Pancreas (tissue), 10 donors: Measurements from ENCODE around the gene DGUOK. TPM values are rescaled to one million over a fixed set of nuclear protein-coding genes. Genes with fewer than 3 reads are reported as not detected.

ENCODE experiments used
- ATAC-seq, 4 donors: fragments of 200-7000 bp; cut with Tn5 transposase; one replicate each; pipeline versions ENCODE4 v1.8.0 to v1.9.1; 2020; ENCODE audit warnings: mild to moderate bottlenecking in 4 of 4, moderate library complexity in 4 of 4
- DNase-seq, 6 donors: peaks; one replicate each; pipeline ENCODE4 v3.0.0-alpha.2; 2020
- FAIRE-seq: peaks from 2 replicates; lab custom pipeline; 2012; peaks lifted over from hg19 to GRCh38; lab: Jason Lieb, UNC
- H3K27ac ChIP-seq, 4 donors: fragments of 200-600 bp; sonication (generic); 1 replicate in 3 of 4; 2 replicates in 1 of 4; pipeline versions ENCODE4 v1.5.0 to v1.8.0; 2020
- H3K27me3 ChIP-seq, 4 donors: fragments of 200-600 bp; one replicate each; pipeline ENCODE4 v1.8.0; 2021
- H3K36me3 ChIP-seq, 3 donors: fragments of 200-600 bp; sonication (generic) in 1 of 3; one replicate each; pipeline versions ENCODE4 v1.5.0 to v1.8.0; 2020 to 2021
- H3K4me1 ChIP-seq, 3 donors: fragments of 200-600 bp; one replicate each; pipeline ENCODE4 v1.8.0; 2021
- H3K4me3 ChIP-seq, 4 donors: fragments of 200-600 bp; sonication (generic) in 2 of 4; one replicate each; pipeline versions ENCODE4 v1.5.0 to v1.8.0; 2020 to 2021
- H3K9me3 ChIP-seq, 4 donors: fragments of 200-600 bp; one replicate each; pipeline ENCODE4 v1.8.0; 2021
- WGBS, 2 donors: extraction: QIAGEN DNeasy Blood & Tissue Kit; methylation state at CpG; one replicate each; pipeline ENCODE4 v1.1.7; 2013; 5-methylcytosine and 5-hydroxymethylcytosine counted together
- intact Hi-C, 3 donors: fragments of 100-400 bp; cut with DNase I; formaldehyde crosslinking; loops; one replicate each; pipeline versions ENCODE4 v1.11.1 to v1.14.2; 2022
- polyA plus RNA-seq, 2 donors: library from polyadenylated mRNA; stranded (reverse); fragments of 200-250 nt; gene quantifications; one replicate each; pipeline ENCODE4 v1.2.3, GENCODE V29; 2013
- total RNA-seq, 6 donors: library from RNA; stranded (reverse); fragmentation: NEBNext Ultra II Directional in 4 of 6; extraction: Animal tissue kit (Norgen Biotek cat#: 25700) in 4 of 6; gene quantifications; one replicate each; pipeline versions ENCODE4 v1.2.1 to v1.2.4, GENCODE V29; 2021 to 2023
- TF ChIP-seq, protein P1 (sequence below), 4 donors: fragments of 200-600 bp; sonication (generic) in 3 of 4; IDR thresholded peaks; one replicate each; pipeline versions ENCODE4 v1.5.0 to v1.8.0; 2021; ENCODE audit warnings: antibody characterized with exemption in 4 of 4
- donor health status: healthy with polysubstance abuse.
- donor health status: DM: no; HTN: no; CAD: no; lungs with moderate emphysema.
- donor health status: DM: no; HTN: no; CAD: no.
- donor health status: control.
- donor health status: control.
- donor health status: Bipolar disorder and iron deficiency.
- donor health status: DM: yes; HTN: yes; CAD: no.
- donor health status: DM: no; HTN: no; CAD: no.
- donor health status: DM: no; HTN: no; CAD: no.
- donor health status: DM: yes; HTN: yes; CAD: no.

Gene DGUOK
- total and polyA plus RNA-seq, 8 donors: 13.1 to 47.0 (median 17.3) TPM

- 83 to 86% methylated on average over 4 of the region's 4 CpGs for WGBS, 2 donors
- no peak for ATAC-seq
- no peak for FAIRE-seq
These were observed 67.1 kb downstream of the DGUOK start for GRCh38 chr2:73993778-73994177.

DNA sequence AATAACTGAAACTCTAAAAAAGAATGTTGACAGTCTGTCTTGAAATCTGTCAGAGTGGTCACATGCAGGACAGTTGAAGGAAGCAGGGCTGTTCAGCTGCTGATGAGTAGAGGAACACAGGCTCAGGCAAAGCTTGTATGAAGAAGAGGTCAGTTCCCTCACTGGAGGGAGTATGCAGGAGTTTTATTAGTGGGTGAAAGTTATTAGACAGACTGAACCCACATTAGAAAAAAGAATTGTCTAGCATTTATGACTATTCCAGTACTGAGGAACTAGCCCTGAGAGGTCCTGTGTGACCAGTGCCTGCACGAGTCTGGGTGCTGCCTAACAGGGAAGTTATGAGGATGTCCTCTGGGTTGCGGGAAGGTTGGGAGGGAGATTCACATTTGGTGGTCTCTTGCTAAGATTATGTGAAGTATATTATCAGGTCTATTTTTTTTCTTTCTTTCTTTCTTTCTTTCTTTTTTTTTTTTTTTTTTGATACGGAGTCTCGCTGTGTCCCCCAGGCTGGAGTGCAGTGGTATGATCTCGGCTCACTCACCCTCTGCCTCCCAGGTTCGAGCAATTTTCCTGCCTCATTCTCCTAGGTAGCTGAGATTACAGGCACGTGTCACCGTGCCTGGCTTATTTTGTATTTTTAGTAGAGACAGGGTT, 67.6 kb downstream of the DGUOK start:
- no peak overlapping the region for H3K27ac ChIP-seq
- H3K9me3 ChIP-seq: no peaks in the 10 kb centered on the region
- no peak overlapping the region for H3K4me3 ChIP-seq
- peaks cover 0 to under 1% (median 0%) of the 10 kb centered on the region in 3 donors for H3K4me1 ChIP-seq
- TF ChIP-seq, protein P1, sequence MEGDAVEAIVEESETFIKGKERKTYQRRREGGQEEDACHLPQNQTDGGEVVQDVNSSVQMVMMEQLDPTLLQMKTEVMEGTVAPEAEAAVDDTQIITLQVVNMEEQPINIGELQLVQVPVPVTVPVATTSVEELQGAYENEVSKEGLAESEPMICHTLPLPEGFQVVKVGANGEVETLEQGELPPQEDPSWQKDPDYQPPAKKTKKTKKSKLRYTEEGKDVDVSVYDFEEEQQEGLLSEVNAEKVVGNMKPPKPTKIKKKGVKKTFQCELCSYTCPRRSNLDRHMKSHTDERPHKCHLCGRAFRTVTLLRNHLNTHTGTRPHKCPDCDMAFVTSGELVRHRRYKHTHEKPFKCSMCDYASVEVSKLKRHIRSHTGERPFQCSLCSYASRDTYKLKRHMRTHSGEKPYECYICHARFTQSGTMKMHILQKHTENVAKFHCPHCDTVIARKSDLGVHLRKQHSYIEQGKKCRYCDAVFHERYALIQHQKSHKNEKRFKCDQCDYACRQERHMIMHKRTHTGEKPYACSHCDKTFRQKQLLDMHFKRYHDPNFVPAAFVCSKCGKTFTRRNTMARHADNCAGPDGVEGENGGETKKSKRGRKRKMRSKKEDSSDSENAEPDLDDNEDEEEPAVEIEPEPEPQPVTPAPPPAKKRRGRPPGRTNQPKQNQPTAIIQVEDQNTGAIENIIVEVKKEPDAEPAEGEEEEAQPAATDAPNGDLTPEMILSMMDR (IDR thresholded peaks at IDR 0.05): no peak
- H3K27me3 ChIP-seq: no peaks in the 10 kb centered on the region
- H3K36me3 ChIP-seq: no peaks in the 10 kb centered on the region
- FAIRE-seq: no peak
- DNase-seq: peak in 1 of 6 donors; percentile 13
- peak in 1 of 4 donors; percentile 56 for ATAC-seq
- intact Hi-C loops: no loop called here
- WGBS, 2 donors: 94 to 95% methylated on average over 6 to 8 of the region's 8 CpGs

More at GRCh38 chr2:73993778-73994177, 67.1 kb downstream of the DGUOK start:
- H3K27ac ChIP-seq: no peak overlapping the region
- H3K9me3 ChIP-seq: no peaks in the 10 kb centered on the region
- TF ChIP-seq, protein P1 (IDR thresholded peaks at IDR 0.05): no peak
- intact Hi-C loops: no loop called here
- H3K36me3 ChIP-seq: no peaks in the 10 kb centered on the region
- H3K4me3 ChIP-seq: no peak overlapping the region
- no peaks in the 10 kb centered on the region for H3K27me3 ChIP-seq
- peaks cover 0 to 5% (median 0%) of the 10 kb centered on the region in 3 donors for H3K4me1 ChIP-seq
- peak in 1 of 6 donors; percentile 6 for DNase-seq

DNA sequence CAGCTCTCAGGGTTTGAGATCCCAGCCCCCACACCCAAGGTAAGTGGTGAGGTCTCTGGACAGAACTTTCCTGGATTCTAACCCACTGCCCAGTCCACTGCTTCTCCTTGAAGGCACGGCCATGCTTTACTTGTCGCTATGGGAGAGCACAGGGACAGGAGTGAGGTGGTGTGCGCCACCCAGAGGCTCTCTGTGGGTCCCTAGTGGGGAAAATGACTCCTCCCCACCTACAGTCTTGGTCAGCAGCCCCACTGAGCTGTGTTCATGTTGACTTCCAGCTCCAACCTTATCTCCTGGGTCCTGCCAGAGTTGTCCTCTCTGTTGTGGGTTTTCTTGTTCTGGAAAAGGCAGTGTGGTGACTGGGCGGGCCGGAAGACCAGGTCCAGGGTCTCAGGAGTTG, 69.1 kb downstream of the DGUOK start:
- peaks cover 0 to 6% (median 0%) of the 10 kb centered on the region in 3 donors for H3K4me1 ChIP-seq
- TF ChIP-seq, protein P1 (IDR thresholded peaks at IDR 0.05): no peak
- FAIRE-seq: no peak

GRCh38 chr2:73997813-73998212, 71.1 kb downstream of the DGUOK start:
- Histone ChIP-seq H3K9me3 (no peaks in the 10 kb centered on the region), H3K4me1 (peaks cover 0 to 6% (median 2%) of the 10 kb centered on the region in 3 donors), H3K4me3 (no peak overlapping the region), H3K36me3 (no peaks in the 10 kb centered on the region), H3K27ac (no peak overlapping the region), H3K27me3 (no peaks in the 10 kb centered on the region)
- FAIRE-seq: no peak
- 89 to 90% methylated on average over 6 of the region's 6 CpGs for WGBS, 2 donors
- ATAC-seq: no peak
- intact Hi-C loops: no loop called here
- TF ChIP-seq, protein P1 (IDR thresholded peaks at IDR 0.05): no peak
- peak in 1 of 6 donors; percentile 9 for DNase-seq

More for the DNA sequence above, 69.1 kb downstream of the DGUOK start:
- intact Hi-C loops: no loop called here
- Histone ChIP-seq H3K4me3 (no peak overlapping the region), H3K27ac (no peak overlapping the region), H3K27me3 (no peaks in the 10 kb centered on the region), H3K36me3 (no peaks in the 10 kb centered on the region), H3K9me3 (no peaks in the 10 kb centered on the region)
- WGBS, 2 donors: 96% methylated on average over 5 of the region's 5 CpGs
- ATAC-seq (no peak), DNase-seq (peak in 1 of 6 donors; percentile 24)

DNA sequence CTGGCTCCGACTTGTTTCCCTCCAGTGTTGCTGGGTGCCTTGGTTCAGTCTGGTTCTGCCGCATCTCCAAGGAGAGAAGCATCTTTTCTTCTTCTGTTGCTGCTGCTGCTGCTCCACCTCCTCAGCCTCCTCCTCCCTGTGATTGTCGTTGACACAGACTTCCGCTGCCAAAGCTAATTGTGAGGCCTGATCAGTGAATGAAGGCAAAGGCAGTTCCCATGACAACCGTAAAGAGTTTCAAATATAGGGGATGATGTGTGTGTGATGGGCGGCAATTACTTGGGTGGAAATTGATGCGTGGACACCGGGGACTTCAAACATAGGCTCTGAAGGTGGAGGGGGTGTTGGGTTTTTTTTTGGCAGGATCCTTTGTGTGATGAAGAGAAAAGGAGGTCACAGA, 71.8 kb downstream of the DGUOK start:
- ATAC-seq (no peak), FAIRE-seq (no peak), DNase-seq (no peak)
- H3K27me3 ChIP-seq: no peaks in the 10 kb centered on the region
- H3K4me3 ChIP-seq: no peak overlapping the region
- intact Hi-C loops: no loop called here
- no peaks in the 10 kb centered on the region for H3K9me3 ChIP-seq
- no peak overlapping the region for H3K27ac ChIP-seq
- WGBS, 2 donors: 87 to 89% methylated on average over 8 of the region's 8 CpGs
- H3K4me1 ChIP-seq: peaks cover 0 to 10% (median 2%) of the 10 kb centered on the region in 3 donors
- H3K36me3 ChIP-seq: no peaks in the 10 kb centered on the region
- TF ChIP-seq, protein P1 (IDR thresholded peaks at IDR 0.05): no peak
